ENCODE results near the gene PAM16.

Gene PAM16

GRCh38 chr16:4383591-4384444 lies 32.7 kb upstream of the PAM16 start:
- DNase-seq (ENCODE audit: low read depth), result no peak

DNA sequence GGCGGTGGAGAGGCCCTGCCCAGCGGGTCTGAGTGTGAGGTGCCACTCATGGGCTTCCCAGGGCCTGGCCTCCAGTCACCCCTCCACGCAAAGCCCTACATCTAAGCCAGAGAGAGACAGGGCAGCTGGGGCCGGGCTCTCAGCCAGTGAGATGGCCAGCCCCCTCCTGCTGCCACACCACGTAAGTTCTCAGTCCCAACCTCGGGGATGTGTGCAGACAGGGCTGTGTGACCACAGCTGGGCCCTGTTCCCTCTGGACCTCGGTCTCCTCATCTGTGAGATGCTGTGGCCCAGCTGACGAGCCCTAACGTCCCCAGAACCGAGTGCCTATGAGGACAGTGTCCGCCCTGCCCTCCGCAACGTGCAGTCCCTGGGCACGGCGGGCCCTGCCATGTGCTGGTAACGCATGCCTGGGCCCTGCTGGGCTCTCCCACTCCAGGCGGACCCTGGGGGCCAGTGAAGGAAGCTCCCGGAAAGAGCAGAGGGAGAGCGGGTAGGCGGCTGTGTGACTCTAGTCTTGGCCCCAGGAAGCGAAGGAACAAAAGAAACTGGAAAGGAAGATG lies 31.8 kb upstream of the PAM16 start:
- no peak for DNase-seq (ENCODE audit: low read depth)

GRCh38 chr16:4381935-4382794 lies 31.0 kb upstream of the PAM16 start:
- no peak for DNase-seq (ENCODE audit: low read depth)

- DNase-seq (ENCODE audit: low read depth), result no peak
These were observed 30.2 kb upstream of the PAM16 start for GRCh38 chr16:4381072-4381934.

- DNase-seq (ENCODE audit: low read depth), result no peak
These were observed 29.3 kb upstream of the PAM16 start for GRCh38 chr16:4380119-4381063.

GRCh38 chr16:4378999-4379690 lies 28.0 kb upstream of the PAM16 start:
- DNase-seq (ENCODE audit: low read depth), result no peak

DNA sequence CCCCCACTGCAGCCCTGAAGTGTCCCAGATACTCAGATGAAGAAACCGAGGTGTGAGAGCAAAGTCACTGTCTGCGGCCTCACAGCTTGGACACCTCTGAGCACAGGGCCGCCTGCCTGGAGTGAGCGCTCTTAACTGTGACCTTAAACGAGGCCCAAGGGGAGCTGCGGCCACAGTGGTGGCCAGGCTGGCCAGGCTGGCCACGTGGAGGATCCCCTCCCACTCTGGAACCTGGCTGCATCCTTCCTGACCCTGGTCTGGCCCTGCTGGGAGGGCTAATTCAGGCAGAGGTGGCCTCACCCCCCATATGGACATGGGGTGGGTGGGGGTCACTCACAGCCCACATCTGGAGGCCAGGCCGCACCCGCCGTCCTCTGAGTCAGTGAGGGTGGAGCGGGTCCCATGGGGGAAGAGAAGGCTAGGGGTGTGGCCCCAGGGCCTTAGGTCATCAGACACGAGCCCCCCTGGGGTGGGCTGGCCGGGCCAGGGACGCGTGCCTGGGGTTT lies 27.1 kb upstream of the PAM16 start:
- DNase-seq (ENCODE audit: low read depth), result peak; percentile 67

DNA sequence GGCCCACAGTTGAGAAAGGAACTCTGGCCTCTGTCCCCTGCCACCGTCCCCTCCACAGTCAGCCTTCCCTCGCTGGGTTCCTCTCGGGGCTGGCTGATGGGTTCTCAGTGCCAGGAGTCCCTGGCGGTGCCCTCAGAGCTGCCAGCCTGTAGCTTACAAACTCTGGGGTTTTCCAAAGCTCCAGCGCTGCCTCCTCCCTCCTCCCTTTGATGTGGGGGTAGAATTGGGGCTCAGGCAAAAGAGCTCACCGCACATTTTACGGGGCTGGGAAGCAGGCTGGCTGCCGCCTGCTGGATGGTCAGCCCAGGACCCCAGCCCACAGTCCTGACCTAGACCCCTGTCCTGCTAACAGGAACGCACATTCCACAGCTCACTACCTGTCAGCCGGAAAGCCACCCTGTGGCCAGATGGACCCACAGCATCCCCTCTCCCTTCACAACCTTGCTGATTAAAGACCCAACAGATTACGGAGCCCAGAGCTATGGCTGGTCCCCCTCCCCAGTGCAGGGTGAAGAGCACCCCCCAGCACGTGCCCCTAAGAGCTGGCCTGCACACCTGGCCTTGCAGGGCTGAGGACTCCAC lies 26.5 kb upstream of the PAM16 start:
- DNase-seq (ENCODE audit: low read depth), result no peak

DNA sequence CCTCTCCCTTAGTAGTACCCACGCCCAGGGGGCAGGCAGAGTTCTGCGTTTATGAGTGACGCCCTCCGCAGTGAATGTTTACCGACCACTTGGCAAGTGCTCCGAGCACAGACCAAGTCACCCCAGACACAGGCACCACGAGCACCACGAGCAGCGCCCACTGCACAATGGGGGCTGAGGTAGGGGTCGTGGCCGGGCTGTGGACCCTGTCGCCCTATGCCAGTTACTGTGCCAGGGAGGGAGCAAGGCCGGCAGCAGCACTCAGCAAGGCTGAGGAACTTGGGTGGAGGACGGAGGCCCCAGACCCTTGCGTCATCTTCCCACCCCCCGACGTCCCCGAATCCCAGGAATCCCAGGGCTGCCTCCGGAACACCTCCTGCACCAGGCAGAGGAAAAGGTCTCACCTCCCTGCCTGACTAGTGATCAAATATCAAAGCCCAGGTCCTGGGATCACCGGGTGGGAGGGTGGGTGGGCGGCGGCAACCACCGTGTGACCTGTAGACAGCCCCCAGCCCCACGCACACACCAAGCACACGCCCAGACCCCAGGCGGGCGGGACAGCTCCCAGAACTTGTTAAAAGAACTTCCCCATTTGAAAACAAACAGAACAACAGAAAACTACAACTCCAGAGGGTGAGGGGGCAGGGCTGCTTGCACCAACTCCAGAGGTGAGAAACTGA lies 25.9 kb upstream of the PAM16 start:
- no peak for DNase-seq (ENCODE audit: low read depth)

DNA sequence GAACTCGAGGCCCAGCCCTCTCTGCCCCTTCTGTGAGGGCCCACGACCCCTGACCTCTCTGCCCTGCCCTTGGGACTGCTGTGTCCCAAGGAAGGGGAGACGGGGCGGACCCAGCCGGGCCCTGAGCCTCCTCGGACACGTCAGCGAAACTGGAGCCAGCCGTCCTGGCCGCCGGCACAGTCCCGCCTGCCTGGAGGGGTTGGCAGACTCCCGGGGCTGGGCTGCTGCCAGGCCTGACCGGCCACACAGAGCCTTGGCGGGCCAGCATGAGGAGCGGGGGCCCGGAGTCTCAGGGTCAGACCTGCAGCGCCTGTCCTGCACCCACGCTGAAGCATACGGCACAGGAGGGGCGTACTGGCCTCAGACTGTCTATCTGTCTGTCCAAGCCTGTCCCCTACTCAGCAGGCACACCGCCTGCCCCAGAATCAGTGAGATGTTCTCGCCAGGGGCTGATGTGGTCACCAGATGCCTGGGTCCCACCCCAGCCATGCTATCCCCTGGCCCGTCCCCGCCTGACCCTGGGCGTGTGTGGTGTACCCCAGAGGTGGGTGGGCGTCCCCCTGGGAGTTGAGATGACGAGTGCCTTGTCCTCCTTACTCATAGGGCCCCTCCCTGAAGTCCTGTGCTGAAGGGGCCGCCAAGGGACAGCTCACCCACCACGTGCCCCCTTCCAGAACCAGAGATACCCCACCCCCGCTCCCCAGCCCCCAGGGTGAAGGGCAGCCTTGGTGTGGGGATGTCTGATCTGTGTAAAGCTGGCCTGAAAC lies 25.2 kb upstream of the PAM16 start:
- peak; percentile 93 for DNase-seq (ENCODE audit: low read depth)

DNA sequence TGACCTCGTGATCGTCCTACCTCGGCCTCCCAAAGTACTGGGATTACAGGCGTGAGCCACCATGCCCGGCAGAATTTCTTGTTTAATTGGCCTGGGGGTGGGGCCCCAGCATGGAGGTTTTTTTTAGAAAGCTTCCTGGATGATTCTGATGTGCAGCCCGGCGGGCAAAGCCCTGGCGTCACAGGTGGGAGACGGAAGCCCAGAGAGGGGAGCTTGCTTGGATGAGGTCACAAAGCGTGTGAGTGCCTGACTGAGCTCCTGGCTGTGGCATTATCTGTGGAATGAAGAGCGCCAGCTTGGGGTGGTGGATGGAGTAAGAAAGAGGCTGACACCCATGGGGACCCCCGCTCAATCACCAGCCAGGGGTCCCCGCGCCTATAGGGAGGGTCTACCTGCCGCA lies 24.6 kb upstream of the PAM16 start:
- peak; percentile 50 for DNase-seq (ENCODE audit: low read depth)

DNA sequence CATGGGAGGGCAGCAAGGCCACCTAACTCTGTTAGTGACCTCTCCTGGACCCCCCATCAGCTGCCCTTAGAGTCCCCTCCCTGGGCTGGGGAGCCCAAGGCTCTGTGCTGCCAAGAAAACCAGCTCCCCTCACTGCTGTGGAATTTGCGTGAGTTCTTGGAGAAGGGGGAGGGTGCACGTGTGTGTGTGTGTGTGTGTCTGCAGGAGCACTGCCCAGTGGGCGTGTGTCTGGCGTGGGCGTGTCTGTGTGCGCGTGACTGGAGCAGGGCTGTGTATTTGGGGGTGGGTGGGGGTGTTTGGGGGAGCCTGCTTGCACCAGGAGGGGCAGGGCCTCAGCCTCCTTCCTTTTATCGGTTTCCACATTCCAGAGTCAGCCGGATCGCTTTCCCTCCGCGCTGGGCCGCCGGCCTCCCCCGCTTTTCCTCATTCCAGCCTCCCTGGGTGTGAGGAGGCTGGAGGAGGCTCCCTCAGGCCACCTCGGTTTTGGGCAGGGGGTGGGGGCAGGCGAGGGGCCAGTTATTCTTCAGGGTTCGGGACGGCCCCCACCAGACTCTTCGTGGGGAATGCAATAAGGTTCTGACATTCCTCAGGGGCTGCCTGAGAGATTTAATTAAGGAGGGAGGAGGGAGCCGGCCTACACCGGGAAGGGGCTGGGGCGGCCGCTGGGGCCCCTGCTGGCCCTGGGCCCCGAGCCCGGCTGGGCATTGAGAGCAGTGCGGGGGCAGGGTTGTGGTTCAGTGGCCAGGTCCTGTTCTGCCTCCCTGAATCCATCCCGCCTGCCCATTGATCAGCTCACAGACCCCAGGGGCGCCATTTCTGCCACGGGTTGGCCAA lies 23.0 kb upstream of the PAM16 start:
- peak; percentile 98 for DNase-seq (ENCODE audit: low read depth)

GRCh38 chr16:4373356-4373908 lies 22.3 kb upstream of the PAM16 start:
- peak; percentile 45 for DNase-seq (ENCODE audit: low read depth)

DNA sequence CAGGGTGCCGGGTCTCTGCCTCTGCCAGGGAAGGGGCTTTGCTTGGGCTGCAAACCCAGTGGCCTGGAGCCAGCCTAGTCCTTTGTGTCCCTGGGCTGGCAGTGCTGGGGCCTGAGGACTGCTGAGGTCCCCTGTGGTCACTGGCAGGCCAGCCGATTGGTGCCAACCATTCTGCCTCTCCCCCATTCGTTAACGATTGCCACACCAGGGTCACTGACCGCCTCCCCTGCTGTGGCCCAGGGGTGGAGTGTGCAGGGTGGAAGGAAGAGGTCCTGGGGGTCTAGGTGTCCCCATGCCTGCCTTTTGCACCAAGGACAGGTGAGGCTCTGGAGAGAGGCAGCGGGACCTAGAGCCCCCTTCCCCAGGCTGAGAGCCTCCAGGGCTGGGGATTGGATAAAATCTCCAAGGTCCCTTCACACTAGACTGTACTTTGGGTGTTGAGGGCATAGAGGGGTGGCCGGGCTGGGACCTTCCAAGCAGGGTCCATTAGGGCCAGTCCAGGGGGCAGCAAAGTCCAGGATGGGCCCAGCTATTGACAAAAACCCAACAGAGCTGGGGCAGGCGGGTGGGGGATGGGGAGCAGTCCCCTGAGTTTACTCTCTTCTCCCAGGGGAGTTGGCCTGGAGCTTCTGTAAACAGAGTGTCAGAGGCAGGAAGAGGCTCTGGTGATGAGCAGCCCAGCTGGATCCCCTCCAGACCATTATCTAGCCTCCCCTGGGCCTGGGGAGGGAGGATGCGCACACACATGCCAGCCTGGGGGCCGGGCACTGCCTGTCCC lies 21.6 kb upstream of the PAM16 start:
- peak; percentile 89 for DNase-seq (ENCODE audit: low read depth)

DNA sequence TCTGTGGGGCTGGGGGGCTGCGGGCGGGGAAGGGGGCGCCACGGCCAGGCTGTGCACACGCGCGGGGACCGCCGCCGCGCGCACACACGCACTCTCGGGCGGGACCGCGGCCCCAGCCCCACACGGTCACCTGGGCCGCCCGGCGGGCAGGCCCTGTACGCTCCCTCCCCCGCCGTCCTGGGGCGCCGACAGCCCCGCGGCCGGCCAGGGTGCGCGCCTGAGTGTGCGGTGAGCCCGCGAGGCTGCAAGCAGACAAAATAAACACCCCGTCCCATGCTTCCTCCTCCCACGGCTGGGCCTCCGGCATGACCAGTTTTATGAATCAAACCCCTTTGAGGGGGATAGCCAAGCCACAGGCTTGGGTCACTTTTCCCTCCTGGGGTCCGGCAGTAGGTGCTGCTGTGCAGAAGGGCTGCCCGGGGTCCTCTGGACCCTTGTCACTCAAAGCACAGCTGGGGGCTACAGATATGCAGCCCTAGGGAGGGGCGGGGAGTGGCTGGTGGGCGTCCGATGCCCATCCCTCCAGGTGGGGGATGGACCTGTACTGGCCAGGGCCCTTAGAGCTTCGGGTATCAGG lies 21.0 kb upstream of the PAM16 start:
- DNase-seq (ENCODE audit: low read depth), result no peak
